Activated B cell treated with CpG ODN at 0.5 μM for 24 hours (primary cell): ENCODE measurements around the gene ZNF578. TPM values are rescaled to one million over a fixed set of nuclear protein-coding genes. Genes with fewer than 3 reads are reported as not detected.
"Not testable (repeated sequence)": the region's sequence is repeated elsewhere in the genome, so short reads cannot be mapped to it uniquely, and the experiment has no call there.

Source experiments
- ATAC-seq: fragments of 200-7000 bp; cut with Tn5 transposase; one replicate; pipeline ENCODE4 v1.10.0; 2021; ENCODE audit warnings: low read depth, mild to moderate bottlenecking, moderate library complexity
- CTCF ChIA-PET: fragments of 350-600 bp; sonication (Branson Sonifier 250); formaldehyde crosslinking; loops from one replicate; lab custom pipeline; 2021; ENCODE audit warnings: antibody characterized with exemption; lab: Charles Lee
- POLR2A ChIA-PET: fragments of 350-600 bp; sonication (Branson Sonifier 250); formaldehyde crosslinking; loops from one replicate; lab custom pipeline; 2021; ENCODE audit warnings: antibody characterized with exemption; lab: Charles Lee
- DNase-seq: peaks from one replicate; pipeline ENCODE4 v3.0.0; 2022
- H3K27ac Mint-ChIP-seq: one replicate; pipeline ENCODE4 v1.8.0; 2020; ENCODE audit warnings: mixed read lengths
- H3K27me3 Mint-ChIP-seq: one replicate; pipeline ENCODE4 v1.8.0; 2021; ENCODE audit warnings: mixed read lengths
- H3K36me3 Mint-ChIP-seq: one replicate; pipeline ENCODE4 v1.8.0; 2021; ENCODE audit warnings: low read depth, mixed read lengths
- H3K4me1 Mint-ChIP-seq: one replicate; pipeline ENCODE4 v1.8.0; 2021; ENCODE audit warnings: mixed read lengths
- H3K4me3 Mint-ChIP-seq: one replicate; pipeline ENCODE4 v1.8.0; 2020; ENCODE audit warnings: mild to moderate bottlenecking, mixed read lengths
- H3K9me3 Mint-ChIP-seq: one replicate; pipeline ENCODE4 v1.8.0; 2020; ENCODE audit warnings: mixed read lengths
- CTCF ChIP-seq: fragments of 200-600 bp; IDR thresholded peaks from one replicate; pipeline ENCODE4 v1.8.0; 2022; ENCODE audit warnings: antibody characterized with exemption, mild to moderate bottlenecking
- intact Hi-C: fragments of 100-400 bp; cut with micrococcal nuclease; formaldehyde crosslinking; loops from one replicate; pipeline ENCODE4 v1.15.1; 2024
- total RNA-seq: library from RNA; stranded (reverse); gene quantifications from 2 replicates; pipeline ENCODE4 v1.2.3, GENCODE V29; 2022

The ZNF578 gene
- total RNA-seq, 1 donor from 2014 or later, result 2.8 TPM

- CTCF ChIA-PET, result no interaction called here
- no peak for TF ChIP-seq CTCF
- no peaks in the 10 kb centered on the region for H3K4me1 Mint-ChIP-seq
- POLR2A ChIA-PET, result no interaction called here
- H3K9me3 Mint-ChIP-seq, result peaks cover 25% of the 10 kb centered on the region
- no peak overlapping the region for H3K27ac Mint-ChIP-seq
- intact Hi-C loops, result no loop called here
- H3K36me3 Mint-ChIP-seq, result peaks cover 45% of the 10 kb centered on the region
- DNase-seq (no peak), ATAC-seq (no peak)
- no peaks in the 10 kb centered on the region for H3K27me3 Mint-ChIP-seq
- H3K4me3 Mint-ChIP-seq, result no peak overlapping the region
Measured at GRCh38 chr19:52507266-52507665, 53.9 kb downstream of the ZNF578 start.

GRCh38 chr19:52516191-52516590, 62.8 kb downstream of the ZNF578 start:
- intact Hi-C loops, result no loop called here
- H3K9me3 Mint-ChIP-seq, result peaks cover 40% of the 10 kb centered on the region
- POLR2A ChIA-PET, result no interaction called here
- peaks cover 26% of the 10 kb centered on the region for H3K36me3 Mint-ChIP-seq
- DNase-seq (no peak), ATAC-seq (no peak)
- H3K27me3 Mint-ChIP-seq, result peaks cover 11% of the 10 kb centered on the region
- no peak overlapping the region for H3K4me3 Mint-ChIP-seq
- no peak overlapping the region for H3K27ac Mint-ChIP-seq
- TF ChIP-seq CTCF, result no peak
- H3K4me1 Mint-ChIP-seq, result no peaks in the 10 kb centered on the region
- CTCF ChIA-PET, result no interaction called here

GRCh38 chr19:52518646-52519045, 65.3 kb downstream of the ZNF578 start:
- intact Hi-C loops, result no loop called here
- H3K9me3 Mint-ChIP-seq, result peaks cover 32% of the 10 kb centered on the region
- no peak overlapping the region for H3K27ac Mint-ChIP-seq
- no peak for ATAC-seq
- no peak overlapping the region for H3K4me3 Mint-ChIP-seq
- CTCF ChIA-PET, result no interaction called here
- POLR2A ChIA-PET, result no interaction called here
- H3K27me3 Mint-ChIP-seq, result peaks cover 11% of the 10 kb centered on the region
- H3K4me1 Mint-ChIP-seq, result no peaks in the 10 kb centered on the region
- DNase-seq, result no peak
- peaks cover 14% of the 10 kb centered on the region for H3K36me3 Mint-ChIP-seq
- no peak for TF ChIP-seq CTCF

GRCh38 chr19:52519175-52519574, 65.8 kb downstream of the ZNF578 start:
- H3K36me3 Mint-ChIP-seq, H3K4me3 Mint-ChIP-seq: not testable (repeated sequence)
- peaks cover 30% of the 10 kb centered on the region for H3K9me3 Mint-ChIP-seq

GRCh38 chr19:52520013-52520412, 66.7 kb downstream of the ZNF578 start:
- peaks cover 28% of the 10 kb centered on the region for H3K9me3 Mint-ChIP-seq
- no peak overlapping the region for H3K27ac Mint-ChIP-seq
- no peak for TF ChIP-seq CTCF
- intact Hi-C loops, result no loop called here
- ChIA-PET POLR2A (no interaction called here), CTCF (no interaction called here)
- peaks cover 6% of the 10 kb centered on the region for H3K36me3 Mint-ChIP-seq
- H3K4me3 Mint-ChIP-seq, result no peak overlapping the region
- no peak for ATAC-seq
- DNase-seq, result no peak
- H3K27me3 Mint-ChIP-seq, result peaks cover 11% of the 10 kb centered on the region
- H3K4me1 Mint-ChIP-seq, result no peaks in the 10 kb centered on the region

More at GRCh38 chr19:52519175-52519574, 65.8 kb downstream of the ZNF578 start:
- ATAC-seq, POLR2A ChIA-PET, CTCF ChIA-PET, H3K4me1 Mint-ChIP-seq, DNase-seq, H3K27ac Mint-ChIP-seq, intact Hi-C loops: not testable (repeated sequence)
- H3K27me3 Mint-ChIP-seq, result peaks cover 11% of the 10 kb centered on the region

GRCh38 chr19:52522551-52522950, 69.2 kb downstream of the ZNF578 start:
- ATAC-seq, result no peak
- no peak for TF ChIP-seq CTCF
- Mint-ChIP-seq H3K4me3 (no peak overlapping the region), H3K36me3 (peaks cover 4% of the 10 kb centered on the region), H3K27ac (no peak overlapping the region), H3K9me3 (peaks cover 19% of the 10 kb centered on the region), H3K4me1 (peaks cover 6% of the 10 kb centered on the region), H3K27me3 (peaks cover 11% of the 10 kb centered on the region)
- no peak for DNase-seq
- POLR2A ChIA-PET, result no interaction called here
- intact Hi-C loops, result no loop called here
- CTCF ChIA-PET, result no interaction called here
